ENCODE results near the gene MISP. TPM values are rescaled to one million over a fixed set of nuclear protein-coding genes. Genes with fewer than 3 reads are reported as not detected.

MISP gene
- total RNA-seq, 2 donors from 2014 or later: 7.3 to 9.3 TPM

- Histone ChIP-seq H3K4me1 (replicated peaks) (no peaks in the 10 kb centered on the region), H3K27ac (no peak overlapping the region), H3K4me3 (no peak overlapping the region), H3K36me3 (no peaks in the 10 kb centered on the region), H3K27me3 (replicated peaks; ENCODE audit: insufficient read depth) (no peaks in the 10 kb centered on the region), H3K9me3 (no peaks in the 10 kb centered on the region)
- TF ChIP-seq, protein P1, sequence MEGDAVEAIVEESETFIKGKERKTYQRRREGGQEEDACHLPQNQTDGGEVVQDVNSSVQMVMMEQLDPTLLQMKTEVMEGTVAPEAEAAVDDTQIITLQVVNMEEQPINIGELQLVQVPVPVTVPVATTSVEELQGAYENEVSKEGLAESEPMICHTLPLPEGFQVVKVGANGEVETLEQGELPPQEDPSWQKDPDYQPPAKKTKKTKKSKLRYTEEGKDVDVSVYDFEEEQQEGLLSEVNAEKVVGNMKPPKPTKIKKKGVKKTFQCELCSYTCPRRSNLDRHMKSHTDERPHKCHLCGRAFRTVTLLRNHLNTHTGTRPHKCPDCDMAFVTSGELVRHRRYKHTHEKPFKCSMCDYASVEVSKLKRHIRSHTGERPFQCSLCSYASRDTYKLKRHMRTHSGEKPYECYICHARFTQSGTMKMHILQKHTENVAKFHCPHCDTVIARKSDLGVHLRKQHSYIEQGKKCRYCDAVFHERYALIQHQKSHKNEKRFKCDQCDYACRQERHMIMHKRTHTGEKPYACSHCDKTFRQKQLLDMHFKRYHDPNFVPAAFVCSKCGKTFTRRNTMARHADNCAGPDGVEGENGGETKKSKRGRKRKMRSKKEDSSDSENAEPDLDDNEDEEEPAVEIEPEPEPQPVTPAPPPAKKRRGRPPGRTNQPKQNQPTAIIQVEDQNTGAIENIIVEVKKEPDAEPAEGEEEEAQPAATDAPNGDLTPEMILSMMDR (IDR thresholded peaks at IDR 0.05): no peak
- TF ChIP-seq POLR2AphosphoS5 (IDR thresholded peaks at IDR 0.05): no peak
- no peak for TF ChIP-seq POLR2A (IDR thresholded peaks at IDR 0.05)
- 90% methylated on average over 16 of the region's 16 CpGs for WGBS
- DNase-seq (ENCODE audit: low spot score): no peak
- intact Hi-C loops (cut with DNase I): no loop called here
Observed at GRCh38 chr19:731000-731399, 19.9 kb upstream of the MISP start.

- no peaks in the 10 kb centered on the region for H3K27me3 ChIP-seq (replicated peaks; ENCODE audit: insufficient read depth)
- no peak overlapping the region for H3K27ac ChIP-seq
- no peaks in the 10 kb centered on the region for H3K36me3 ChIP-seq
- intact Hi-C loops (cut with DNase I): no loop called here
- WGBS: 85% methylated on average over 24 of the region's 24 CpGs
- DNase-seq (ENCODE audit: low spot score): no peak
- TF ChIP-seq, protein P1 (IDR thresholded peaks at IDR 0.05): no peak
- TF ChIP-seq POLR2AphosphoS5 (IDR thresholded peaks at IDR 0.05) (no peak), POLR2A (IDR thresholded peaks at IDR 0.05) (no peak)
- no peaks in the 10 kb centered on the region for H3K4me1 ChIP-seq (replicated peaks)
- no peaks in the 10 kb centered on the region for H3K9me3 ChIP-seq
- H3K4me3 ChIP-seq: no peak overlapping the region
Observed at GRCh38 chr19:732148-733069, 18.5 kb upstream of the MISP start.

GRCh38 chr19:734716-735115 lies 16.2 kb upstream of the MISP start:
- Histone ChIP-seq H3K9me3 (no peaks in the 10 kb centered on the region), H3K27ac (no peak overlapping the region), H3K4me1 (replicated peaks) (no peaks in the 10 kb centered on the region), H3K4me3 (no peak overlapping the region), H3K36me3 (no peaks in the 10 kb centered on the region), H3K27me3 (replicated peaks; ENCODE audit: insufficient read depth) (no peaks in the 10 kb centered on the region)
- no peak for DNase-seq (ENCODE audit: low spot score)
- intact Hi-C loops (cut with DNase I): loop anchor here (2.0 kb wide), 1 partner anchor 70 kb away; no protein-coding TSS in a partner anchor
- TF ChIP-seq, protein P1 (IDR thresholded peaks at IDR 0.05): no peak
- TF ChIP-seq POLR2A (IDR thresholded peaks at IDR 0.05) (no peak), POLR2AphosphoS5 (IDR thresholded peaks at IDR 0.05) (no peak)
- 91% methylated on average over 13 of the region's 13 CpGs for WGBS

DNA sequence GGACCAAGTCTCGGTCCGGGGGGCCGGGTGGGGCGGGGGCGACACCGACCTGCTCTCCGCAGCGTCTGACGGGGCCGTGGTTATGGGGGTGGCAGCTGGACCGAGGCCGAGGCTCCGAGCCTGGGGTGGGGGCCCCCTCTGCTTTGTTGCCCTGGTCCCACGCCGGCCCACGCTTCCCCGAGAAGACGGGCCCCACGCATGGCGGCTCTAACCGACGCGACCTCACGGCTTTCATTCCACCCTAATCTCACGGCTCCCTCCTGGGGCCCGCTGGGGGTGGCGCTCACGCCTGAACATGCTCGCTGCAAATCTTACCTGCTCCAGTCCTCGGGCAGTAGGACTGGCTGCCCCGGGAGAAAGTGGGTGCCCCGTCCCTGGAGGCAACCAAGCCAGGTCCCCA lies 14.8 kb upstream of the MISP start:
- no peaks in the 10 kb centered on the region for H3K27me3 ChIP-seq (replicated peaks; ENCODE audit: insufficient read depth)
- H3K4me1 ChIP-seq (replicated peaks): no peaks in the 10 kb centered on the region
- no peak for DNase-seq (ENCODE audit: low spot score)
- no peaks in the 10 kb centered on the region for H3K9me3 ChIP-seq
- 83% methylated on average over 31 of the region's 32 CpGs for WGBS
- intact Hi-C loops (cut with DNase I): no loop called here
- no peak overlapping the region for H3K27ac ChIP-seq
- TF ChIP-seq POLR2AphosphoS5 (IDR thresholded peaks at IDR 0.05) (no peak), POLR2A (IDR thresholded peaks at IDR 0.05) (no peak)
- TF ChIP-seq, protein P1 (IDR thresholded peaks at IDR 0.05): no peak
- no peaks in the 10 kb centered on the region for H3K36me3 ChIP-seq
- no peak overlapping the region for H3K4me3 ChIP-seq
